IMR-90 (cell line): ENCODE results near the gene C6. TPM values are rescaled to one million over a fixed set of nuclear protein-coding genes. Genes with fewer than 3 reads are reported as not detected.

Experiments used
- ATAC-seq: fragments of 200-7000 bp; cut with Tn5 transposase; 2 replicates; pipeline ENCODE4 v1.9.1; 2020; ENCODE audit warnings: low read depth, mild to moderate bottlenecking, moderate library complexity
- BruUV-seq: library from RNA; stranded (reverse); fragments of 400-500 nt; replicated peaks from 2 replicates; lab custom pipeline; 2021; lab: Mats Ljungman, UMichigan
- CTCF ChIA-PET: fragments of 300-600 bp; formaldehyde crosslinking; extraction: SDS; loops from one replicate; lab custom pipeline; 2021; ENCODE audit warnings: antibody characterized with exemption; lab: Yijun Ruan, JAX
- POLR2A ChIA-PET: fragments of 300-600 bp; sonication (Branson Sonifier 250); formaldehyde crosslinking; loops from one replicate; lab custom pipeline; 2022; ENCODE audit warnings: antibody characterized with exemption; ENCODE audit not compliant: unreplicated experiment; lab: Charles Lee
- DNase-seq: peaks from one replicate; pipeline ENCODE4 v3.0.0; 2013
- H2AFZ ChIP-seq: replicated peaks from 2 replicates; pipeline ENCODE3; 2013; ENCODE audit warnings: low read length, mild to moderate bottlenecking; ENCODE audit not compliant: poor library complexity
- H2AK5ac ChIP-seq: 2 replicates; pipeline ENCODE4 v1.6.1; 2013; ENCODE audit warnings: low read depth, low read length, inconsistent platforms
- H2AK9ac ChIP-seq: replicated peaks from 2 replicates; pipeline ENCODE3; 2013; ENCODE audit warnings: mild to moderate bottlenecking, low read depth, low read length, moderate library complexity; ENCODE audit not compliant: poor library complexity
- H2BK120ac ChIP-seq: 2 replicates; pipeline ENCODE4 v1.6.1; 2013; ENCODE audit warnings: low read depth, low read length, inconsistent platforms
- H2BK15ac ChIP-seq: 3 replicates; pipeline ENCODE4 v1.6.1; 2013; ENCODE audit warnings: low read depth, low read length, inconsistent platforms
- H2BK20ac ChIP-seq: 2 replicates; pipeline ENCODE4 v1.6.1; 2013; ENCODE audit warnings: low read depth, mild to moderate bottlenecking, inconsistent platforms, low read length, moderate library complexity
- H2BK5ac ChIP-seq: 2 replicates; pipeline ENCODE4 v1.6.1; 2013; ENCODE audit warnings: mild to moderate bottlenecking, low read depth, low read length, inconsistent platforms; ENCODE audit not compliant: poor library complexity, severe bottlenecking
- H3K14ac ChIP-seq: replicated peaks from 2 replicates; pipeline ENCODE4 v1.6.1; 2013; ENCODE audit warnings: low read depth, low read length, inconsistent platforms
- H3K18ac ChIP-seq: 2 replicates; pipeline ENCODE4 v1.6.1; 2013; ENCODE audit warnings: low read depth, low read length, control low read depth
- H3K23ac ChIP-seq: 2 replicates; pipeline ENCODE4 v1.6.1; 2013; ENCODE audit warnings: low read depth, low read length, inconsistent platforms
- H3K27ac ChIP-seq: 2 replicates; pipeline ENCODE4 v1.5.1; 2013; ENCODE audit warnings: mild to moderate bottlenecking, control low read depth, low read length; ENCODE audit not compliant: insufficient read depth
- H3K27me3 ChIP-seq: 2 replicates; pipeline ENCODE4 v1.6.1; 2013; ENCODE audit warnings: low read length; ENCODE audit not compliant: control insufficient read depth, insufficient read depth
- H3K36me3 ChIP-seq: 2 replicates; pipeline ENCODE4 v1.6.1; 2013; ENCODE audit warnings: low read length, mixed read lengths; ENCODE audit not compliant: control insufficient read depth, insufficient read depth
- H3K4ac ChIP-seq: 2 replicates; pipeline ENCODE4 v1.6.1; 2013; ENCODE audit warnings: low read depth, low read length, inconsistent platforms
- H3K4me1 ChIP-seq: 2 replicates; pipeline ENCODE4 v1.6.1; 2013; ENCODE audit warnings: low read length, mixed read lengths; ENCODE audit not compliant: control insufficient read depth, insufficient read depth
- H3K4me2 ChIP-seq: 2 replicates; pipeline ENCODE4 v1.6.1; 2013; ENCODE audit warnings: low read depth, mild to moderate bottlenecking, control low read depth, low read length, moderate library complexity
- H3K4me3 ChIP-seq: 2 replicates; pipeline ENCODE4 v1.5.1; 2013; ENCODE audit warnings: low read depth, mild to moderate bottlenecking, control low read depth, low read length, moderate library complexity; ENCODE audit not compliant: insufficient read depth
- H3K56ac ChIP-seq: 2 replicates; pipeline ENCODE4 v1.6.1; 2013; ENCODE audit warnings: low read length, inconsistent platforms; ENCODE audit not compliant: insufficient read depth; ENCODE audit errors: extremely low read depth
- H3K79me1 ChIP-seq, 2 experiments: 2 replicates each; pipeline ENCODE4 v1.6.1; 2013; ENCODE audit warnings: low read length in 2 of 2, inconsistent platforms in 1 of 2, low read depth in 1 of 2
- H3K9ac ChIP-seq: 2 replicates; pipeline ENCODE4 v1.6.1; 2013; ENCODE audit warnings: low read depth, low read length, control low read depth
- H3K9me1 ChIP-seq: 2 replicates; pipeline ENCODE4 v1.6.1; 2013; ENCODE audit warnings: low read length, inconsistent platforms; ENCODE audit not compliant: insufficient read depth
- H3K9me3 ChIP-seq: 2 replicates; pipeline ENCODE4 v1.6.1; 2013; ENCODE audit warnings: low read length; ENCODE audit not compliant: control insufficient read depth, insufficient read depth
- H4K20me1 ChIP-seq: 2 replicates; pipeline ENCODE4 v1.6.1; 2013; ENCODE audit warnings: low read length, inconsistent platforms; ENCODE audit not compliant: insufficient read depth
- H4K5ac ChIP-seq: 2 replicates; pipeline ENCODE4 v1.6.1; 2013; ENCODE audit warnings: mild to moderate bottlenecking, low read depth, low read length, control low read depth
- H4K8ac ChIP-seq, 2 experiments: 2 replicates each; pipeline ENCODE4 v1.6.1; 2013; ENCODE audit warnings: low read depth in 2 of 2, low read length in 2 of 2, control low read depth in 1 of 2, inconsistent platforms in 1 of 2
- H4K91ac ChIP-seq: 2 replicates; pipeline ENCODE4 v1.6.1; 2013; ENCODE audit warnings: low read depth, low read length, inconsistent platforms; ENCODE audit not compliant: insufficient read depth
- CHD1 ChIP-seq: IDR thresholded peaks from 2 replicates; pipeline ENCODE4 v1.6.1; 2012; ENCODE audit warnings: low read depth, low read length, improper control_type of control experiment
- CTCF ChIP-seq: conservative IDR thresholded peaks from 2 replicates; pipeline ENCODE4 v1.5.1; 2012; ENCODE audit warnings: mild to moderate bottlenecking, low read depth, low read length, improper control_type of control experiment
- ELK1 ChIP-seq: fragments of 150-350 bp; IDR thresholded peaks from 2 replicates; pipeline ENCODE4 v1.6.1; 2016; ENCODE audit warnings: low read depth, mild to moderate bottlenecking, low read length, moderate library complexity, borderline replicate concordance
- FOS ChIP-seq: fragments of 150-350 bp; IDR thresholded peaks from 2 replicates; pipeline ENCODE4 v1.6.1; 2016; ENCODE audit warnings: low read depth, low read length
- MAFK ChIP-seq: IDR thresholded peaks from 2 replicates; pipeline ENCODE4 v1.6.1; 2012; ENCODE audit warnings: low read depth, low read length, improper control_type of control experiment
- MAZ ChIP-seq: IDR thresholded peaks from 2 replicates; pipeline ENCODE4 v1.6.1; 2012; ENCODE audit warnings: low read depth, mild to moderate bottlenecking, low read length, improper control_type of control experiment, moderate library complexity, borderline replicate concordance
- NFE2L2 ChIP-seq: fragments of 150-350 bp; IDR thresholded peaks from 2 replicates; pipeline ENCODE4 v1.6.1; 2016; ENCODE audit warnings: low read depth, mild to moderate bottlenecking, low read length
- POLR2A ChIP-seq: IDR thresholded peaks from 2 replicates; pipeline ENCODE4 v1.6.1; 2012; ENCODE audit warnings: mild to moderate bottlenecking, low read depth, low read length
- RAD21 ChIP-seq: IDR thresholded peaks from 2 replicates; pipeline ENCODE4 v1.6.1; 2012; ENCODE audit warnings: low read length, improper control_type of control experiment
- RCOR1 ChIP-seq: IDR thresholded peaks from 2 replicates; pipeline ENCODE4 v1.6.1; 2012; ENCODE audit warnings: mild to moderate bottlenecking, low read length, improper control_type of control experiment; ENCODE audit not compliant: insufficient replicate concordance
- USF2 ChIP-seq: fragments of 150-350 bp; IDR thresholded peaks from 2 replicates; pipeline ENCODE4 v1.6.1; 2017; ENCODE audit warnings: mild to moderate bottlenecking, antibody characterized with exemption, low read length, low read depth
- WGBS, 2 experiments: methylation state at CpG; one replicate each; pipeline versions ENCODE4 v1.1.5 to v1.1.7; 2013; ENCODE audit warnings: missing lambda C conversion rate in 2 of 2; ENCODE audit not compliant: insufficient read length in 1 of 2; ENCODE audit errors: extremely low coverage in 2 of 2; 5-methylcytosine and 5-hydroxymethylcytosine counted together
- dilution Hi-C: fragments of 300-500 bp; cut with HindIII; formaldehyde crosslinking; loops from one replicate; pipeline ENCODE4 v1.14.3; 2018; ENCODE audit warnings: low sequenced_read_pairs; ENCODE audit not compliant: unreplicated experiment
- in situ Hi-C: fragments of 300-500 bp; cut with MboI; formaldehyde crosslinking; loops from 3 replicates; pipeline ENCODE4 v1.14.3; 2019; ENCODE audit warnings: low sequenced_read_pairs, inconsistent platforms, mixed read lengths
- intact Hi-C: fragments of 100-400 bp; cut with micrococcal nuclease; formaldehyde crosslinking; loops from 2 replicates; pipeline ENCODE4 v1.10.0; 2022
- polyA plus RNA-seq, 3 experiments: library from polyadenylated mRNA; depleted of rRNA; stranded (reverse); fragments of >200 nt; gene quantifications; 2 replicates each; pipeline ENCODE4 v1.2.3, GENCODE V29; 2012; ENCODE audit warnings: low replicate concordance in 1 of 3
- total RNA-seq: library from RNA; depleted of rRNA; stranded (reverse); fragments of >200 nt; gene quantifications from 2 replicates; pipeline ENCODE4 v1.2.3, GENCODE V29; 2012

C6 gene
- total and polyA plus RNA-seq, 2 of the 4 experiments (the other 2 are of a cell fraction): 0.05 to 0.18 TPM

DNA sequence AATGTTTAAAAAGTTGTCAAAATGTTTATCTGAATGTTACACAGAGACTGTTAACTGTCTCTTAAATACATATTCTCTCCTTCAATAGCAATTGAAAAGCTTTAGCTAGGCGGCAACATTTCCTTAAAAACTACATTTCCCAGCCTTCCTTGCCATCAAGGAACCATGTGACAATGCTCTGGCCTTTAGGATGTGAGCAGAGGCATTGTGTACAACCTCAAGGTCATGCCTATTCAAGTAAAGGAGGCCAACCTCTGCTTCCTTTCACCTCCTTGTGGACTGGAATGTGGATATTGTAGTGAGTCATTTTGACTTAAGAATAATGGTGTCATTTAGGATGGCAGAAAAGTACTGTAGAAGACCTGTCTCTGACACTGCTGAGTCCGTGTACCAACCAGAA, 118.5 kb downstream of the C6 start (continued):
- TF ChIP-seq MAZ: no peak
- no peak for TF ChIP-seq USF2
- no peak for TF ChIP-seq RAD21

GRCh38 chr5:41093803-41094202, 119.5 kb downstream of the C6 start:
- no TSS peak for BruUV-seq
- no peak overlapping the region for H3K23ac ChIP-seq
- no peak overlapping the region for H3K14ac ChIP-seq
- no peaks in the 10 kb centered on the region for H4K20me1 ChIP-seq
- no peak overlapping the region for H3K56ac ChIP-seq
- H3K18ac ChIP-seq: no peak overlapping the region
- TF ChIP-seq MAZ: no peak
- TF ChIP-seq RAD21: no peak
- TF ChIP-seq POLR2A: no peak
- no peak for TF ChIP-seq ELK1
- no peak for TF ChIP-seq CTCF
- no peak for TF ChIP-seq CHD1
- no peak for TF ChIP-seq FOS
- no peak for TF ChIP-seq USF2
- TF ChIP-seq NFE2L2: no peak
- no peak for TF ChIP-seq MAFK
- TF ChIP-seq RCOR1: no peak
- no peak overlapping the region for H3K4me2 ChIP-seq
- H2BK20ac ChIP-seq: no peak overlapping the region; the same call in 1 of the 2 replicates
- no peak overlapping the region for H2AK9ac ChIP-seq
- H2AK5ac ChIP-seq: no peak overlapping the region
- peaks cover 3% of the 10 kb centered on the region for H3K4me1 ChIP-seq
- no peak overlapping the region for H2AFZ ChIP-seq
- no peak overlapping the region for H2BK5ac ChIP-seq
- no peak overlapping the region for H2BK120ac ChIP-seq
- no peak overlapping the region for H3K27ac ChIP-seq
- no CpG with 5 or more reads among the region's 1 CpG for WGBS, 2 experiments
- H3K9ac ChIP-seq: no peak overlapping the region
- DNase-seq: no peak
- in situ Hi-C loops: no loop called here
- H4K91ac ChIP-seq: no peak overlapping the region
- peaks cover 3% of the 10 kb centered on the region; the same call in 1 of the 2 replicates for H3K9me1 ChIP-seq
- H3K9me3 ChIP-seq: no peaks in the 10 kb centered on the region
- no peak overlapping the region for H4K5ac ChIP-seq
- H3K79me1 ChIP-seq: no peaks in the 10 kb centered on the region
- H3K27me3 ChIP-seq: no peaks in the 10 kb centered on the region
- no peak overlapping the region for H3K4ac ChIP-seq
- ChIA-PET CTCF (no interaction called here), POLR2A (no interaction called here)
- H4K8ac ChIP-seq: no peak overlapping the region
- no peak overlapping the region for H3K4me3 ChIP-seq
- dilution Hi-C loops: no loop called here
- H3K36me3 ChIP-seq: no peaks in the 10 kb centered on the region
- no peak for ATAC-seq
- intact Hi-C loops: no loop called here
- no peak overlapping the region for H2BK15ac ChIP-seq
